H9 (cell line): Measurements from ENCODE around the gene NODAL. TPM values are rescaled to one million over a fixed set of nuclear protein-coding genes. Genes with fewer than 3 reads are reported as not detected.

Experiments used
- DNase-seq: peaks from one replicate; pipeline ENCODE4 v3.0.0-alpha.2; 2017
- H2AFZ ChIP-seq: one replicate; pipeline ENCODE4 v1.6.1; 2013; ENCODE audit warnings: mild to moderate bottlenecking, low read length, control low read depth, moderate library complexity
- H2AK5ac ChIP-seq: 2 replicates; pipeline ENCODE4 v1.6.1; 2013; ENCODE audit warnings: low read length, control low read depth, mixed read lengths; ENCODE audit not compliant: insufficient read length
- H2BK120ac ChIP-seq: one replicate; pipeline ENCODE4 v1.6.1; 2013; ENCODE audit warnings: low read depth, mild to moderate bottlenecking, low read length, control low read depth, inconsistent platforms; ENCODE audit not compliant: poor library complexity, severe bottlenecking
- H2BK12ac ChIP-seq: 2 replicates; pipeline ENCODE4 v1.6.1; 2013; ENCODE audit warnings: low read length, control low read depth, mixed read lengths, low read depth; ENCODE audit not compliant: insufficient read length
- H2BK15ac ChIP-seq: 2 replicates; pipeline ENCODE4 v1.6.1; 2013; ENCODE audit warnings: low read depth, low read length, control low read depth
- H2BK20ac ChIP-seq: one replicate; pipeline ENCODE4 v1.6.1; 2013; ENCODE audit warnings: low read depth, mild to moderate bottlenecking, low read length, control low read depth, inconsistent platforms; ENCODE audit not compliant: poor library complexity, severe bottlenecking
- H2BK5ac ChIP-seq: 2 replicates; pipeline ENCODE4 v1.6.1; 2013; ENCODE audit warnings: low read length, control low read depth, mixed read lengths; ENCODE audit not compliant: insufficient read length
- H3K14ac ChIP-seq: 2 replicates; pipeline ENCODE4 v1.6.1; 2013; ENCODE audit warnings: low read length, control low read depth; ENCODE audit not compliant: insufficient read depth
- H3K18ac ChIP-seq: 2 replicates; pipeline ENCODE4 v1.6.1; 2013; ENCODE audit warnings: low read depth, mild to moderate bottlenecking, mixed read lengths, low read length, control low read depth; ENCODE audit not compliant: insufficient read length
- H3K23ac ChIP-seq: 2 replicates; pipeline ENCODE4 v1.6.1; 2013; ENCODE audit warnings: low read length, control low read depth, mixed read lengths, low read depth; ENCODE audit not compliant: insufficient read length
- H3K23me2 ChIP-seq: 2 replicates; pipeline ENCODE4 v1.6.1; 2013; ENCODE audit warnings: low read depth, mild to moderate bottlenecking, mixed read lengths, low read length, control low read depth; ENCODE audit not compliant: insufficient read length, poor library complexity, severe bottlenecking
- H3K27ac ChIP-seq: 2 replicates; pipeline ENCODE4 v1.5.1; 2013; ENCODE audit warnings: low read length, control low read depth, mixed read lengths, low read depth; ENCODE audit not compliant: insufficient read length
- H3K27me3 ChIP-seq: 2 replicates; pipeline ENCODE4 v1.6.1; 2013; ENCODE audit warnings: low read length, control low read depth, inconsistent platforms; ENCODE audit not compliant: insufficient read depth
- H3K4ac ChIP-seq: 2 replicates; pipeline ENCODE4 v1.6.1; 2013; ENCODE audit warnings: low read depth, mild to moderate bottlenecking, control low read depth, inconsistent platforms, low read length, moderate library complexity
- H3K4me1 ChIP-seq: 2 replicates; pipeline ENCODE4 v1.6.1; 2013; ENCODE audit warnings: low read length, control low read depth, inconsistent platforms; ENCODE audit not compliant: insufficient read depth
- H3K4me2 ChIP-seq: 2 replicates; pipeline ENCODE4 v1.6.1; 2013; ENCODE audit warnings: low read length, control low read depth, mixed read lengths; ENCODE audit not compliant: insufficient read length, insufficient read depth
- H3K56ac ChIP-seq: 2 replicates; pipeline ENCODE4 v1.6.1; 2013; ENCODE audit warnings: low read depth, mild to moderate bottlenecking, mixed read lengths, low read length, control low read depth; ENCODE audit not compliant: insufficient read length
- H3K79me1 ChIP-seq: 2 replicates; pipeline ENCODE4 v1.6.1; 2013; ENCODE audit warnings: low read depth, mild to moderate bottlenecking, moderate library complexity, low read length, control low read depth, inconsistent platforms; ENCODE audit not compliant: insufficient read depth, poor library complexity, severe bottlenecking
- H3K79me2 ChIP-seq: 2 replicates; pipeline ENCODE4 v1.6.1; 2013; ENCODE audit warnings: low read length, control low read depth, inconsistent platforms; ENCODE audit not compliant: insufficient read depth
- H3K9ac ChIP-seq: 2 replicates; pipeline ENCODE4 v1.6.1; 2013; ENCODE audit warnings: low read length, control low read depth, mixed read lengths; ENCODE audit not compliant: insufficient read length; ENCODE audit errors: extremely low read depth
- H3K9me3 ChIP-seq: one replicate; pipeline ENCODE4 v1.6.1; 2013; ENCODE audit warnings: low read depth, low read length, inconsistent platforms; ENCODE audit not compliant: control insufficient read depth
- H3T11ph ChIP-seq: one replicate; pipeline ENCODE4 v1.6.1; 2013; ENCODE audit warnings: mild to moderate bottlenecking, low read length, control low read depth, inconsistent platforms
- H4K20me1 ChIP-seq: one replicate; pipeline ENCODE4 v1.6.1; 2013; ENCODE audit not compliant: control insufficient read depth, insufficient read length, insufficient read depth
- H4K5ac ChIP-seq: 2 replicates; pipeline ENCODE4 v1.6.1; 2013; ENCODE audit warnings: low read depth, mild to moderate bottlenecking, mixed read lengths, low read length, control low read depth; ENCODE audit not compliant: insufficient read length
- H4K8ac ChIP-seq: replicated peaks from 2 replicates; pipeline ENCODE4 v1.6.1; 2013; ENCODE audit warnings: low read length, control low read depth, mixed read lengths, low read depth; ENCODE audit not compliant: insufficient read length
- H4K91ac ChIP-seq: 2 replicates; pipeline ENCODE4 v1.6.1; 2013; ENCODE audit warnings: low read depth, mild to moderate bottlenecking, moderate library complexity, mixed read lengths, low read length, control low read depth; ENCODE audit not compliant: insufficient read length
- H3K27ac Mint-ChIP-seq, 3 experiments: 2 replicates in 2 of 3; 3 replicates in 1 of 3; pipeline ENCODE4 v1.8.0; 2020 to 2021; ENCODE audit warnings: mixed read lengths in 3 of 3, mild to moderate bottlenecking in 1 of 3, moderate library complexity in 1 of 3
- H3K27me3 Mint-ChIP-seq: 2 replicates; pipeline ENCODE4 v1.8.0; 2021; ENCODE audit warnings: low read depth, mild to moderate bottlenecking, moderate library complexity, mixed read lengths
- H3K36me3 Mint-ChIP-seq, 3 experiments: 2 replicates in 2 of 3; 3 replicates in 1 of 3; pipeline ENCODE4 v1.8.0; 2020 to 2021; ENCODE audit warnings: low read depth in 3 of 3, mixed read lengths in 3 of 3; ENCODE audit not compliant: insufficient read depth in 1 of 3
- H3K4me1 Mint-ChIP-seq, 2 experiments: 2 replicates each; pipeline ENCODE4 v1.8.0; 2020; ENCODE audit warnings: mixed read lengths in 2 of 2
- H3K4me3 Mint-ChIP-seq, 2 experiments: 2 replicates in 1 of 2; 3 replicates in 1 of 2; pipeline ENCODE4 v1.8.0; 2020 to 2021; ENCODE audit warnings: mild to moderate bottlenecking in 2 of 2, mixed read lengths in 2 of 2, moderate library complexity in 1 of 2
- H3K9me3 Mint-ChIP-seq, 2 experiments: 2 replicates in 1 of 2; 3 replicates in 1 of 2; pipeline ENCODE4 v1.8.0; 2020; ENCODE audit warnings: mild to moderate bottlenecking in 2 of 2, mixed read lengths in 2 of 2, moderate library complexity in 1 of 2
- WGBS: extraction: QIAGEN DNeasy Blood & Tissue Kit; methylation state at CpG from one replicate; pipeline ENCODE4 v1.1.7; 2013; ENCODE audit warnings: missing lambda C conversion rate, low lambda C conversion rate, mixed read lengths; ENCODE audit not compliant: insufficient read length; ENCODE audit errors: extremely low coverage; 5-methylcytosine and 5-hydroxymethylcytosine counted together
- total RNA-seq: library from RNA; stranded (reverse); gene quantifications from 2 replicates; pipeline ENCODE4 v1.2.1, GENCODE V29; 2021
- TF ChIP-seq, protein P1 (sequence below): fragments of 200-600 bp; sonication (generic); conservative IDR thresholded peaks from 3 replicates; pipeline ENCODE4 v1.8.0; 2021; ENCODE audit warnings: antibody characterized with exemption, mild to moderate bottlenecking

Gene NODAL
- total RNA-seq, 1 experiment from 2014 or later, result 80.7 TPM

DNA sequence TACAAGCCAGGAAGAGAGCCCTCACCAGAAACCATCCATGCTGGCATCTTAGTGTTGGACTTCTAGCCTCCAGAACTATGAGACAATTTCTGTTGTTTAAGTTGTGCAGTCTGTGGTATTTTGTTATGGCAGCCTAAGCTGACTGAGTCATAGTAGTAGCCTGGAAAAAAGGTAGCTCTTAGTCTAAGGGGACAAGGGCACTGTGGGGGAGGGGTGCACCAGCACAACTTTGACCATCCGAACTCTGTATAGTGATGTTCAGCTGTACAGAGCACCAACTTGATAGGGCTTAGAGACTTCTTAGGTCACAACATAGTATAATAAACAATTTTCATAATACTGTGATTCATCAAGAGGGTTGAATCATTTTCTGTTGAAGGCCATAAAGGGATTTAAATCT is 23.3 kb downstream of the NODAL start:
- H2AFZ ChIP-seq, result no peak overlapping the region
- H4K91ac ChIP-seq, result no peak overlapping the region
- Mint-ChIP-seq H3K4me1 (peaks cover 9 to 13% of the 10 kb centered on the region in 2 experiments), H3K4me3 (no peak overlapping the region), H3K27ac (0 out of 7 replicates have a peak overlapping the region, but pooled peaks of 1 of the 3 experiments have one; percentile 26), H3K9me3 (no peaks in the 10 kb centered on the region), H3K36me3 (peaks cover 29 to 51% (median 48%) of the 10 kb centered on the region in 3 experiments; a peak in 6 of 7 replicates), H3K27me3 (no peaks in the 10 kb centered on the region)
- no peak overlapping the region for H4K5ac ChIP-seq
- H3K23me2 ChIP-seq, result no peaks in the 10 kb centered on the region
- H2BK5ac ChIP-seq, result no peak overlapping the region
- H2AK5ac ChIP-seq, result no peak overlapping the region
- no peak overlapping the region for H3K23ac ChIP-seq
- no peak overlapping the region for H2BK12ac ChIP-seq
- H3K27ac ChIP-seq, result no peak overlapping the region
- peaks cover 2% of the 10 kb centered on the region; the same call in 1 of the 2 replicates for H3K79me2 ChIP-seq
- H3K56ac ChIP-seq, result no peak overlapping the region
- no peaks in the 10 kb centered on the region for H3K27me3 ChIP-seq
- no peak overlapping the region for H2BK20ac ChIP-seq
- no peaks in the 10 kb centered on the region for H4K20me1 ChIP-seq
- no peak overlapping the region for H3K4ac ChIP-seq
- H2BK15ac ChIP-seq, result no peak overlapping the region
- no peak overlapping the region for H3K18ac ChIP-seq
- no peak for DNase-seq
- H3K14ac ChIP-seq, result no peak overlapping the region
- WGBS, result no CpG with 5 or more reads among the region's 1 CpG
- no peak overlapping the region for H3K4me2 ChIP-seq
- no peak overlapping the region for H3K9ac ChIP-seq
- H3K79me1 ChIP-seq, result peaks cover 6% of the 10 kb centered on the region
- no peak overlapping the region for H3T11ph ChIP-seq
- TF ChIP-seq, protein P1, sequence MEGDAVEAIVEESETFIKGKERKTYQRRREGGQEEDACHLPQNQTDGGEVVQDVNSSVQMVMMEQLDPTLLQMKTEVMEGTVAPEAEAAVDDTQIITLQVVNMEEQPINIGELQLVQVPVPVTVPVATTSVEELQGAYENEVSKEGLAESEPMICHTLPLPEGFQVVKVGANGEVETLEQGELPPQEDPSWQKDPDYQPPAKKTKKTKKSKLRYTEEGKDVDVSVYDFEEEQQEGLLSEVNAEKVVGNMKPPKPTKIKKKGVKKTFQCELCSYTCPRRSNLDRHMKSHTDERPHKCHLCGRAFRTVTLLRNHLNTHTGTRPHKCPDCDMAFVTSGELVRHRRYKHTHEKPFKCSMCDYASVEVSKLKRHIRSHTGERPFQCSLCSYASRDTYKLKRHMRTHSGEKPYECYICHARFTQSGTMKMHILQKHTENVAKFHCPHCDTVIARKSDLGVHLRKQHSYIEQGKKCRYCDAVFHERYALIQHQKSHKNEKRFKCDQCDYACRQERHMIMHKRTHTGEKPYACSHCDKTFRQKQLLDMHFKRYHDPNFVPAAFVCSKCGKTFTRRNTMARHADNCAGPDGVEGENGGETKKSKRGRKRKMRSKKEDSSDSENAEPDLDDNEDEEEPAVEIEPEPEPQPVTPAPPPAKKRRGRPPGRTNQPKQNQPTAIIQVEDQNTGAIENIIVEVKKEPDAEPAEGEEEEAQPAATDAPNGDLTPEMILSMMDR, result no peak
- no peaks in the 10 kb centered on the region for H3K4me1 ChIP-seq
- no peaks in the 10 kb centered on the region for H3K9me3 ChIP-seq
- no peak overlapping the region for H4K8ac ChIP-seq
- H2BK120ac ChIP-seq, result no peak overlapping the region
